ENCODE measurements around the gene DDX21. TPM values are rescaled to one million over a fixed set of nuclear protein-coding genes. Genes with fewer than 3 reads are reported as not detected.
"Not testable (repeated sequence)": the region's sequence is repeated elsewhere in the genome, so short reads cannot be mapped to it uniquely, and the experiment has no call there.

DDX21 gene
- polyA plus RNA-seq (ENCODE audit: insufficient read length in 4 of 4), result 10 to 100 TPM; 54.8 to 60.3 (median 57.5) TPM

DNA sequence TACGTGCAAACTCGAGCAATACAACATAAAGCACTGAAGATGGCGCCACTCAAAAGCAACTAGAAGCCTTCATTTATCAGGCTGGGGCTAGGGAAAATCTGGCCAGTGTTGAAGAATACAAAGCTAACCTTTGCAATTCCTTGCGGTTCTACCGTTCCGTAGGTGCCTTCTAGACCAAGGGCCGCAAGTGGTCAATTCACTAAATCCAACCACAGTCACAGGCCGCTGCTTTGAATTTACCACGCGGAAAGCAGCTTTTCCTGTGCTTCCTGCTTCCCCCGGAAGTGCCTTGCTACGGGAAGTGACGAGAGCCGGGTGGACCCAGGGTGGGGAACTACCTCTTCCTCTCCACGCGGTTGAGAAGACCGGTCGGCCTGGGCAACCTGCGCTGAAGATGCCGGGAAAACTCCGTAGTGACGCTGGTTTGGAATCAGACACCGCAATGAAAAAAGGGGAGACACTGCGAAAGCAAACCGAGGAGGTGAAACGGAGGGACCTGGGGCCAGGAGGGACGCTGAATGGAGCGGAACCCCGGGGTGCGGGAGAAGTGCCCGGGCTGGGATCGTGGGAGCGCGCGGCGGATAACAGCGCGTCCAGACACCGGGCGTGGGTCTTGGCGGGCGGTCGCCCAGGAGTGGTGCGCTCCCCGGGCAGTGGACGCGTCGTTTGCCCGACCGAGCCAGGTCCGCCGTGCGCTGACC lies at the start of gene DDX21:
Gene DDX21, plus strand, starts transcription at position 339 of the 701 bp plus-strand sequence. Its CDS starts 56 bp downstream, at position 395.
- peak; percentile 85 to 91 (median 87) for DNase-seq (ENCODE audit: low read depth in 4 of 4, low spot score in 3 of 4)

DNA sequence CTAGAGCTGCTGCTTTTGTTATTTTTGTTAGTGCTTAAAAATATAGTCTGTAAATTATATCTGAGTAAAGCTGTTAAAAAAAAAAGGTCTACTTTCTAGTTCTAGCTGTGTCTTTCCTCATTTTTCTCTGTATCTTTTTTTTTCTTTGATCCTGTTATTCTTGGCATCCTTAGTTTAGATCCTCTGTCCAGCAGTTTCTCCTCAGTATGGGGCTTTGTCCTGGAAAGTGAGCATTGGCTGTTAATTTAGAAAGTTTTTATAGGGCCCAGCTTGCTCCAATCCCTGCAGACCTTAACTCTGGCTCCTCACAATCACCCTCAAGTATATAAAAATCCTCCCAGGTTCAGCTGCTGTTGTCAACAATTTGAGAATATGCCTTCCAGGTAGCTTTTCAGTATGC lies 31.4 kb upstream of the DDX21 start:
- DNase-seq (ENCODE audit: low read depth in 4 of 4, low spot score in 3 of 4), result no peak

DNA sequence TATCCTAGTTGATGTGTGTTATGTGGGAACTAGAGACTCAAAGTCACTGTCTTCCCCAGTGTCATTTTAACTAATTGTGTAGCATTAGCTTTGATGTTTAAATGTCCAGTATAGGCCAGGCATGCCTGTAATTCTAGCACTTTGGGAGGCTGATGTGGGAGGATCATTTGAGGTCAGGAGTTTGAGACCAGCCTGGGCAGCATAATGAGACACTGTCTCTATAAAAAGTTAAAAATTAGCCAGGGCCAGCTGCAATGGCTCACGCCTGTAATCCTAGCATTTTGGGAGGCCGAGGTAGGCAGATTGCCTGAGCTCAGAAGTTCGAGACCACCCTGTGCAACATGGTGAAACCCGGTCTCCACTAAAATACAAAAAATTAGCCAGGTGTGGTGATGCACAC lies 30.5 kb upstream of the DDX21 start:
- DNase-seq (ENCODE audit: low read depth in 4 of 4, low spot score in 3 of 4), result no peak

DNA sequence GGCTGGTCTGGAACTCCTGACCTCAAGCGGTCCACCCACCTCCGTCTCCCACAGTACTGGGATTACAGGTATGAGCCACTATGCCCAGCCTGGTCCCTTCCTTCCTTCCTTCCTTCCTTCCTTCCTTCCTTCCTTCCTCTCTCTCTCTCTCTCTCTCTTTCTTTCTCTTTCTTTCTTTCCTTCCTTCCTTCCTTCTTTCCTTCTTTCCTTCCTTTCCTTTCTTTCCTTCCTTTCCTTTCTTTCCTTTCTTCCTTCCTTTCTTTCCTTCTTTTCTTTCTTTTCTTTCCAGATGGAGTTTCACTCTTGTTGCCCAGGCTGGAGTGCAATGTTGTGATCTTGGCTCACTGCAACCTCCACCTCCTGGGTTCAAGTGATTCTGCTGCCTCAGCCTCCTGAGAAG lies 26.8 kb upstream of the DDX21 start:
- DNase-seq (ENCODE audit: low read depth in 4 of 4, low spot score in 3 of 4), result not testable (repeated sequence)

DNA sequence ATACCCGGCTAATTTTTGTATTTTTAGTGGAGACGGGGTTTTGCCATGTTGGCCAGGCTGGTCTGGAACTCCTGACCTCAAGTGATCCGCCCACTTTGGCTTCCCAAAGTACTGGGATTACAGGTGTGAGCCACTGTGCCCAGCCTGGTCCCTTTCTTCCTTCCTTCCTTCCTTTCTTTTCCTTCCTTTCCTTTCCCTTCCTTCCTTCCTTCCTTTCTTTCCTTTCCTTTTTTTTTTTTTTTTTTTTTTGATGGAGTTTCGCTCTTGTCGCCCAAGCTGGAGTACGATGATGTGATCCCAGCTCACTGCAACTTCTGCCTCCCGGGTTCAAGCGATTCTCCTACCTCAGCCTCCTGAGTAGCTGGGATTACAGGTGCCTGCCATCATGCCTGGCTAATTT lies 26.1 kb upstream of the DDX21 start:
- not testable (repeated sequence) for DNase-seq (ENCODE audit: low read depth in 4 of 4, low spot score in 3 of 4)

DNA sequence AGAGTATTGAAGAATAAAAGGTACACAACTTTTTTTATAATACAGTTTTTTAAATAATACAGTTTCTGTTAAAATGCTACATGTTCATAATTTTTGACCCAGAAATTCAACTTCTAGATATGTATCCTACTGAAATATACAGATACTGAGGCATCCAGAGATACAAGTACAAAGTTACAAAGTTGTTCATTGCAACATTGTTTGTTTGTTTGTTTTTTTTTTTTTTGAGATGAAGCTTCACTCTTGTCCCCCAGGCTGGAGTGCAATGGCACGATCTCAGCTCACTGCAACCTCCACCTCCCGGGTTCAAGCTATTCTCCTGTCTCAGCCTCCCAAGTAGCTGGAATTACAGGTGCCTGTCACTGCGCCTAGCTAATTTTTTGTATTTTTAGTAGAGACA lies 23.1 kb upstream of the DDX21 start:
- not testable (repeated sequence) for DNase-seq (ENCODE audit: low read depth in 4 of 4, low spot score in 3 of 4)

DNA sequence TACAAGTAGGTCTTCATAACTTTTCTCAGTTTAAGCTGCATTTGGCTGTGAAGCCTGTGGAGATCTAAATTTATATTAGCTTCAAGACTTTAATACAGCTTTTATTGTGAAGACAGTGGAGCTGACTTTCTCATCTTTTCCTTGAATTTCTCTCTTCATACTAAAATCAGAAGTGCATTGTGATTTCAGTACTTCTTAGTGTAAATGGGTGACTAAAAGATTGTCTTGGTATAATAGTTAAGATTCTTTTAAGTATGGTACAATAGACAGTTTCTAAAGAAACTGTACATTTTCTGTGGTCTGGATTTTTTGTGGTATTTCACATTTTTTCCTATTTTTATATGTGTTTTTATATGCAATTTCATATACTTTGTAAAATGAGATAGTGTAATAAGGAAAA lies 21.0 kb upstream of the DDX21 start:
- DNase-seq (ENCODE audit: low read depth in 4 of 4, low spot score in 3 of 4), result no peak

DNA sequence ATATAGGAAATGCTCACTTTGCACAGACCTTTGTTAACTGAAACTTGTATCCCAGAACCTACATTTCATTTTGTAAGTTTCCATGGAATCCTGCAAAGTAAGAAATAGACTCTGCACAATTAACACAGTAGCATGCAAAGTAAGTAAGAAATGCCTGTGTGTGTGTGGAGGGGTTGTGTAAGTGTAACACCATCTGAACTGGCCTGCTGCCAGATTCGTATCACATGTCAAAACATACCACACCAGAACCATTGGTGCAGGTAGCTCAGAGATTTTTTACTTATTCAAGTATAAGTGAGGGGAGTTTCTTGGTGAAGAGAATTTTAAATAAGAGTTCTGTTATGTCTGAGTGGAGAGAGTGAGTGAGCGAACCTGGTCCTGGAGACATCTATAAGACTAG lies 17.9 kb upstream of the DDX21 start:
- DNase-seq (ENCODE audit: low read depth in 4 of 4, low spot score in 3 of 4), result peak in 1 of 4 donors; percentile 10

DNA sequence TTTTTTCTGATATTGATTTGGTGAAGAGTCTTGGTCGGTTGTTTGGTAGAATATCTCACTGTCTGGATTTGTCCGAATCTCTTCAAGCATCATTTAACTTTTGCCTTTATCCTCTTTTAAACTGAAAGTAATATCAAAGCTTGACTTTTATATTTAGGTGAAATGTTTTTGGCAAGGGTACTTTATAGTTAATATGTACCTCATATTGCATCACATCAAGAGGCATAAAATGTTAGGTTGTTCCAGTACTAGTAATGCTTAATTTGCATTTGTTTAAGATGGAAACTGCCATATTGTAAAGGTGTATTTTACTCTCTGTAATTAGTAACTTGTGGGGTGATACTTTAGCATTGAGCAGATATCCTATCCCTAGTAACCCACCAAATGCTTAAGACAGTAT lies 17.1 kb upstream of the DDX21 start:
- DNase-seq (ENCODE audit: low read depth in 4 of 4, low spot score in 3 of 4), result no peak

DNA sequence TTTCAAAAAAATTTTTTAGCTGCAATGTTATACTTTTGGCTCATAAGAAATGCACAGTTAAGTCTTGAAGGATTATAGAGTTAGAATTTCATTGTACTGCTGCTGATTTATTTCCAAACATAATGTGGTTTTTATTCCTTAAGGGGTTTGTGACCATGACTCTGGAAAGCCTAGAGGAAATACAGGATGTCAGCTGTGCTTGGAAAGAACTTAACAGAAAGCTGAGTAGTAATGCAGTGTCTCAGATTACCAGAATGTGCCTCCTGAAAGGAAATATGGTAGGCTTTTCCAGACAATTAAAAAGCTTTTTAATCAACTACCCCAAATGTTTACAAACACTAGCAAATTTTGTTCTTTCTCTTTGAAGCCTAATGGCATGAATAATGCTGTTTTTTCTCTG lies 15.1 kb upstream of the DDX21 start:
- DNase-seq (ENCODE audit: low read depth in 4 of 4, low spot score in 3 of 4), result not testable (repeated sequence)

DNA sequence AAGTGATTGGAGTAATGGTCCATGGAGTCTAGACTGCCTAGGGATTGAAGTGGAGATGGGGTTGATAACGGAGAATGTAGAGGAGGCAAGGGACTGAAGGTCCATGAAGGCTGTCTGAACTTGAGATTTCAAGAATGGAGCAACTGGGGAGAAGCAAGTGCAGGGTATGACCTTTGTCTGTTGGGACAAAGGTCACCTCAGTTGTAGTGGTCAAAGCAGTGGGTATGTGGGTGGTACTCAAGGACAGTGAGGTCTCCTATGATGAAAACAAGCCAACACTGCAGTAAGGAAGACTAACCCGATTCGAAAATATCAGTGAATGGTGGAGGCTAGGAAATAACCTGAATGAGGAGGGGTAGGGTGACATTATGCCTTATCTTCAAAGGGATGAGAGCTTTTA lies 5.4 kb upstream of the DDX21 start:
- no peak for DNase-seq (ENCODE audit: low read depth in 4 of 4, low spot score in 3 of 4)

DNA sequence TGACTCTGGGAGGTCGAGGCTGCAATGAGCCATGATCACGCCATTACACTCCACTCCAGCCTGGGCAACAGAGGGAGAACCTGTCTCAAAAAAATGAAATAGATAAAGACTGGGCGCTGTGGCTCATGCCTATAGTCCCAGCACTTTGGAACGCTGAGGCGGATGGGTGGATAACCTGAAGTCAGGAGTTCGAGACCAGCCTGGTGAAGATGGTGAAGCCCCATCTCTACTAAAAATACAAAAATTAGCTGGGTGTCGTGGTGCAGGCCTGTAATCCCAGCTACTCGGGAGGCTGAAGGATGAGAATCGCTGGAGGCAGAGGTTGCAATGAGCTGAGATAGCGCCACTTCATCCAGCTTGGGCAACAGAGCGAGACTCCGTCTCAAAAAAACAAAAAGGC lies 1.1 kb upstream of the DDX21 start:
- DNase-seq (ENCODE audit: low read depth in 4 of 4, low spot score in 3 of 4), result no peak

DNA sequence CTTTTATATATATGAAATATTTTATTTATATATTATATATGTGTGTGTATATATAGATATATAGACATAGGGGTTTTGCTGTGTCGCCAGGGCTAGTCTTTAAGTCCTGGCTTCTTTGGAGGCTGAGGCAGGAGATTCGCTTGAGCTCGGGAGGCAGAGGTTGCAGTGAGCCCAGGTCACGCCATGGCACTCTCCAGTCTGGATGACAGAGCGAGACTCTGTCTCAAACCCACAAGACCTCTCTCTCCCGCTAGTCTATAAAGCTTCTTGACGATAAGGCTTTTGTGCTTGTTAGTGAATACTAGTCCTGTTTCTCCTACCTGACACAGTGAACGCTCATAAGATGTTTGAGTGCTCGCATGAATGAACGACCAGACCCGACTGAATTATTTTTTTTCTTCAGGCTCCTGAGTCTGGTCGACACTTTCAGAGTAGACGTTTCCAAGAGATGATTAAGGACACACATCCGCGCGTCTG lies 577 bp upstream of the DDX21 start:
- DNase-seq (ENCODE audit: low read depth in 4 of 4, low spot score in 3 of 4), result no peak

DNA sequence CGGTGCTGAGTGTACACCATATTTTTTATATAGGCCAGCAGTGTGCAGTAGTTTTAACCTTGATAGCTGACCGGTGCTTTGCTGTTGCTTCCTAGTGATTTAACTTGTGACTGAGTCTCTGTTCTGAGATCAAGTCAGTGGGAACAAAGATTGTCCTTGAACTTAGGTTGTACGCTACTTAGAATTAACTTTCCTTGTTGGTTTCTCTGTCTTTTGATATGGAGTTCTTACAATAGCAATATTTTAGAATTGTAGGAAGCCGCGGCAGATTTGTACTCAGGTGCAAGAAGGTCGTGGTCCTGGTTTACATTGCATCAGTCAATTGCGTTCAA lies 1.3 kb downstream of the DDX21 start:
- DNase-seq (ENCODE audit: low read depth in 4 of 4, low spot score in 3 of 4), result no peak

DNA sequence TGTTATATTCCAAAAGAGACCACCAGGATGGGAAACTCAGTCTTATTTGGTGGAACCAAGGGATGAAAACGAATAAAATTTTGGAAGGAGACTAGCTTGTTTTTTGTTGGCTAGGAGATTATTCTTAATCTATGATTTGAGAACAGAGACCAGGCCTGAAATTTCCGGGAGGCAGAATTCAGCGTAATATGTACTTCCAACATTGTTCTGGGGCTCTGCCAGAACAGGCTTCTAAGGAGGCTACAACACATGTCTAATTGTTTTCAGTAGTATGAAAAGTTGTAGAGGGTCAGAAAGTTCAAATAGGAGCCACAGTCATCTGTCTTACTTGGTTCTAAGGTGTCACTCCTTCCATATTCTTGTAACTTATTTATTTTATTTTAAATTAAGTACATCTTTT lies 1.7 kb downstream of the DDX21 start:
- DNase-seq (ENCODE audit: low read depth in 4 of 4, low spot score in 3 of 4), result no peak

DNA sequence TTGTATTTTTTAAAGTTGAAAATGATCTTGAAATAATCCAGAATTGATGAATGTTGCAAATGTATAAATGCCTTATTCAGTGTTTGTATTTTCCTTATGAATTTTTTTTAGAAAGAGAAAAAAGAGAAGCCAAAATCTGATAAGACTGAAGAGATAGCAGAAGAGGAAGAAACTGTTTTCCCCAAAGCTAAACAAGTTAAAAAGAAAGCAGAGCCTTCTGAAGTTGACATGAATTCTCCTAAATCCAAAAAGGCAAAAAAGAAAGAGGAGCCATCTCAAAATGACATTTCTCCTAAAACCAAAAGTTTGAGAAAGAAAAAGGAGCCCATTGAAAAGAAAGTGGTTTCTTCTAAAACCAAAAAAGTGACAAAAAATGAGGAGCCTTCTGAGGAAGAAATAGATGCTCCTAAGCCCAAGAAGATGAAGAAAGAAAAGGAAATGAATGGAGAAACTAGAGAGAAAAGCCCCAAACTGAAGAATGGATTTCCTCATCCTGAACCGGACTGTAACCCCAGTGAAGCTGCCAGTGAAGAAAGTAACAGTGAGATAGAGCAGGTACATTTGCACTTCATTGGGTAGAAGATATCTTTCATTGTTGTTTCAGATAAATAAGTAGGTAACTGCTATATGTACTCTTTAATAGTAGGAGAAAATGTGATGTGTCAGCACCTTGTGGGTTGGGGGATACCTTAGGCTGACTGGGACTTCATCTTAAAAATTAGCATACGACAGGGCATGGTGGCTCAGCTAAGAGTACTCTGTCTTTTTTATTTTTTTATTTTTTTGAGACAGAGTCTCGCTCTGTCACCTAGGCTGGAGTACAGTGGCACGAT lies 3.9 kb downstream of the DDX21 start:
- DNase-seq (ENCODE audit: low read depth in 4 of 4, low spot score in 3 of 4), result no peak

DNA sequence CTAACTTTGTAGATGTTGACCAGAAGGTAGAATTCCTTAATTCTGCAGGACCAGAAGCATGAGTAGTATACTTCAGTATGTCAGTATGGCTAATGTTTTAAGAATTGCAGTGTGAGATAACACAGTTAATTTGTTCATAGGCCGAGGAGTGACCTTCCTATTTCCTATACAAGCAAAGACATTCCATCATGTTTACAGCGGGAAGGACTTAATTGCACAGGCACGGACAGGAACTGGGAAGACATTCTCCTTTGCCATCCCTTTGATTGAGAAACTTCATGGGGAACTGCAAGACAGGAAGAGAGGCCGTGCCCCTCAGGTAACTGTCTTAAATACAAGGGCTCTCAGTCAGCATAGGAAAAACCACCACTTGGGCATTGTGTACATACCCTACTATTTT lies 7.2 kb downstream of the DDX21 start:
- no peak for DNase-seq (ENCODE audit: low read depth in 4 of 4, low spot score in 3 of 4)

DNA sequence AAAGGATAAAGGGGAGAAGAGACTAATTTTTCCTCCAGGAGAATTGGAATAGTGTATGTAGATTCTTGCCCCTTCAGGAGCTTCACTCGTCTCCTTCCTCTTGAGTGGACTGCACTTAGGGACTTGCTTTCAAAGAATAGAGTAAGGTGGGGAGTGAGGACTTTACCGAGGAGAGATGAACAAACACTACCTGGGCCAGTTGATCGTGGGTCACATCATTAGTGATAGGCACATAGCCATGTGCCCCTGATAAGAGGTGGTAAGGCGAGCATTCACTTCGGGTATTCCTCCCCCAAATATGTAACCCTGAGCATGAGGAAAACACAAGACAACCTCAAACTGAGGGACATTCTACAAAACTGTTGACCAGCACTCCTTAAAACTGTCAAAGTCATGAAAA lies 18.0 kb downstream of the DDX21 start:
- no peak for DNase-seq (ENCODE audit: low read depth in 4 of 4, low spot score in 3 of 4)

DNA sequence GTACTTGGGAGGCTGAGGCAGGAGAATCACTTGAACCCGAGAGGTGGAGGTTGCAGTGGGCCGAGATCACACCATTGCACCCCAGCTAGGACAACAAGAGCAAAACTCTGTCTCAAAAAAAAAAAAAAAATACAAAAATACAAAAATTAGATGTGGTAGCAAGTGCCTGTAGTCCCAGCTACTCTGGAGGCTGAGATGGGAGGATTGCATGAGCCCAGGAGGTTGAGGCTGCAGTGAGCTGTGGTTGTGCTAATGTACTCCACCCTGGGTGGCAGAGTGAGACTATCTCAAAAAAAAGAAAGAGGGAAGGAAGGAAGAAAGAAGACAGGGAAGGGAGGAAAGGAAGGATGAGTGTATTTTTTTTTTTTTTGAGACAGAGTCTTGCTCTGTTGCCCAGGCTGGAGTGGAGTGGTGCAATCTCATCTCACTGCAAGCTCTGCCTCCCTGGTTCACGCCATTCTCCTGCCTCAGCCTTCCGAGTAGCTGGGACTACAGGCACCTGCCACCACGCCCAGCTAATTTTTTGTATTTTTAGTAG lies 20.0 kb downstream of the DDX21 start:
- not testable (repeated sequence) for DNase-seq (ENCODE audit: low read depth in 4 of 4, low spot score in 3 of 4)

DNA sequence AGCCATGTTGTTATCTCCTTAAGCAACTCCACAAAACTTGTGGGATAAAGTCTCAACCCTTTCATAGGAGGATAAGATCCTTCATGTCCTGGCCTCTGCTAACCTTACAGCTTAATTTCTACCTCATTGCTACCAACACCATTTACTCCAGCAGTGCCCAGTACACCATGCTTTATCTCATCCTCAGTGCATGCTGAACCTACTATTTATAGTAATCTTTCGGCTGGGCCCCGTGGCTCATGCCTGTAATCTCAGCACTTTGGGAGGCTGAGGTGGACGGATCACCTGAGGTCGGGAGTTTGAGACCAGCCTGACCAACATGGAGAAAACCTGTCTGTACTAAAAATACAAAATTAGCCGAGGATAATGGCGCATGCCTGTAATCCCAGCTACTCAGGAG lies 23.8 kb downstream of the DDX21 start:
- not testable (repeated sequence) for DNase-seq (ENCODE audit: low read depth in 4 of 4, low spot score in 3 of 4)

DNA sequence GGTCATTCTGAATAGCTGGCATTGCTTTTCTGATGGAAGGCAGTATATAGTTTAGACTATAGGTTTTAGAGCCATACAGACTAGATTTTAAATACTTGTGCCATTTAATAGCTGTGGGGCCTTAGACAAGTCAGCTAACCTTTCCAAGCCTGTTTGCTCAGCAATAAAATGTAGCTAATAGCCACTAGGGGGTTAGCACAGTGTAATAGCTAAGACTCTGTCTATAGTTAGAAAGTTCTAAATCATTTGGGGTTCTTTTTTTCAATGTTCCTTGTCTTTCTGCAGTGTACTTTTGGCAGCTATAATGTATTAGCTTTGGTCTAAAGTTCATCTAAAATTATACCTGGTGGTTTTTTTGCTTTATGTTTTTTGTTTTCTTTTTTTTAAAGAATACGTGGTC lies 25.1 kb downstream of the DDX21 start:
- no peak for DNase-seq (ENCODE audit: low read depth in 4 of 4, low spot score in 3 of 4)

DNA sequence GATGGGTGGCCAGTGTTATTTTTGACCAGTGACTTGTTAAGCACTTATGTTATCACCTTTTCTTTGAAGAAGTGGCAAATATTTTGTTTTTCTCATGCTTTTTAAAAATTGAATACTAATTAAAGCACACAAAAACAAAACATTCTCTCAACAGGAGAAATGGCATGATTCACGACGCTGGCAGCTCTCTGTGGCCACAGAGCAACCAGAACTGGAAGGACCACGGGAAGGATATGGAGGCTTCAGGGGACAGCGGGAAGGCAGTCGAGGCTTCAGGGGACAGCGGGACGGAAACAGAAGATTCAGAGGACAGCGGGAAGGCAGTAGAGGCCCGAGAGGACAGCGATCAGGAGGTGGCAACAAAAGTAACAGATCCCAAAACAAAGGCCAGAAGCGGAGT lies 26.4 kb downstream of the DDX21 start:
- DNase-seq (ENCODE audit: low read depth in 4 of 4, low spot score in 3 of 4), result no peak
